Endothelial cell of umbilical vein (primary cell): ENCODE measurements around the gene ALDH1L1. TPM values are rescaled to one million over a fixed set of nuclear protein-coding genes. Genes with fewer than 3 reads are reported as not detected.

ENCODE experiments used
- BruUV-seq: library from RNA; stranded (reverse); fragments of 400-500 nt; replicated peaks from 2 replicates; lab custom pipeline; 2021; lab: Mats Ljungman, UMichigan
- CTCF ChIA-PET: fragments of 300-600, 350-600 bp; sonication (Branson Sonifier 250); formaldehyde crosslinking; loops from one replicate; lab custom pipeline; 2021; ENCODE audit warnings: antibody characterized with exemption, inconsistent platforms; lab: Charles Lee
- POLR2A ChIA-PET: fragments of 300-600, 350-600 bp; sonication (Branson Sonifier 250); formaldehyde crosslinking; loops from one replicate; lab custom pipeline; 2021; ENCODE audit warnings: antibody characterized with exemption, inconsistent platforms; lab: Charles Lee
- DNase-seq: peaks from one replicate; pipeline ENCODE4 v3.0.0-alpha.2; 2011; ENCODE audit warnings: low read depth, low spot score
- FAIRE-seq: peaks from 2 replicates; lab custom pipeline; 2011; peaks lifted over from hg19 to GRCh38; lab: Jason Lieb, UNC
- H2AFZ ChIP-seq: 2 replicates; pipeline ENCODE4 v1.6.0; 2012; ENCODE audit warnings: low read depth, low read length, control low read depth, inconsistent platforms
- H3K27ac ChIP-seq: 2 replicates; pipeline ENCODE4 v1.5.1; 2011; ENCODE audit warnings: low read depth, mild to moderate bottlenecking, control low read depth, low read length, moderate library complexity; ENCODE audit not compliant: insufficient read depth
- H3K27me3 ChIP-seq, 2 experiments: 2 replicates each; pipeline versions ENCODE4 v1.6.0 to v1.6.1; 2011; ENCODE audit warnings: low read length in 2 of 2, mixed read lengths in 1 of 2; ENCODE audit not compliant: control insufficient read depth in 2 of 2, insufficient read depth in 2 of 2
- H3K36me3 ChIP-seq, 2 experiments: 2 replicates in 1 of 2; 3 replicates in 1 of 2; pipeline ENCODE4 v1.5.1; 2011; ENCODE audit warnings: low read length in 2 of 2, mild to moderate bottlenecking in 1 of 2, moderate library complexity in 1 of 2; ENCODE audit not compliant: control insufficient read depth in 2 of 2, insufficient read depth in 2 of 2; ENCODE audit errors: extremely low read depth in 1 of 2
- H3K4me1 ChIP-seq: 3 replicates; pipeline ENCODE4 v1.5.1; 2011; ENCODE audit warnings: mild to moderate bottlenecking, low read length; ENCODE audit not compliant: control insufficient read depth, insufficient read depth; ENCODE audit errors: extremely low read depth
- H3K4me2 ChIP-seq: 2 replicates; pipeline ENCODE4 v1.6.1; 2011; ENCODE audit warnings: low read length, control low read depth, mixed read lengths; ENCODE audit not compliant: insufficient read depth
- H3K4me3 ChIP-seq, 3 experiments: fragments of 200-600 bp in 1 of 3; sonication (generic), shearing (Covaris generic) in 1 of 3; replicated peaks in 1 of 3; 2 replicates each; pipeline ENCODE4 v1.5.1; 2011 to 2016; ENCODE audit warnings: control low read depth in 3 of 3, low read length in 3 of 3, mild to moderate bottlenecking in 2 of 3, inconsistent platforms in 1 of 3, low read depth in 1 of 3, moderate library complexity in 1 of 3; ENCODE audit not compliant: insufficient read depth in 1 of 3
- H3K79me2 ChIP-seq: 2 replicates; pipeline ENCODE4 v1.6.0; 2012; ENCODE audit warnings: low read length, inconsistent platforms; ENCODE audit not compliant: control insufficient read depth, insufficient read depth
- H3K9ac ChIP-seq: replicated peaks from 2 replicates; pipeline ENCODE3; 2011; ENCODE audit warnings: low read length, control low read depth; ENCODE audit not compliant: insufficient read depth; ENCODE audit errors: extremely low read depth
- H3K9me1 ChIP-seq: replicated peaks from 3 replicates; pipeline ENCODE4 v1.6.0; 2011; ENCODE audit warnings: mild to moderate bottlenecking, low read length; ENCODE audit not compliant: control insufficient read depth, insufficient read depth; ENCODE audit errors: extremely low read depth
- H3K9me3 ChIP-seq: replicated peaks from 2 replicates; pipeline ENCODE4 v1.5.1; 2012; ENCODE audit warnings: low read length, inconsistent platforms; ENCODE audit not compliant: control insufficient read depth, insufficient read depth
- H4K20me1 ChIP-seq: replicated peaks from 2 replicates; pipeline ENCODE3; 2011; ENCODE audit warnings: mild to moderate bottlenecking, low read length; ENCODE audit not compliant: control insufficient read depth, insufficient read depth; ENCODE audit errors: extremely low read depth
- EZH2 ChIP-seq: IDR thresholded peaks from 2 replicates; pipeline ENCODE4 v1.6.1; 2012; ENCODE audit warnings: borderline replicate concordance, low read depth, mild to moderate bottlenecking, moderate library complexity, low read length, inconsistent platforms; ENCODE audit not compliant: severe bottlenecking
- FOS ChIP-seq: IDR thresholded peaks from 2 replicates; pipeline ENCODE4 v1.6.1; 2011; ENCODE audit warnings: mild to moderate bottlenecking, low read length, moderate library complexity, borderline replicate concordance; ENCODE audit not compliant: insufficient read depth
- GATA2 ChIP-seq: IDR thresholded peaks from 2 replicates; pipeline ENCODE4 v1.7.0; 2011; ENCODE audit warnings: low read depth, mild to moderate bottlenecking, moderate library complexity, mixed read lengths, low read length; ENCODE audit not compliant: insufficient read length, insufficient read depth
- JUN ChIP-seq: IDR thresholded peaks from 2 replicates; pipeline ENCODE4 v1.6.1; 2011; ENCODE audit warnings: borderline replicate concordance, low read depth; ENCODE audit not compliant: insufficient read length, insufficient read depth
- MYC ChIP-seq: IDR thresholded peaks from one replicate; pipeline ENCODE4 v1.6.1; 2011; ENCODE audit warnings: mild to moderate bottlenecking, low read depth, low read length
- POLR2A ChIP-seq: IDR thresholded peaks from 2 replicates; pipeline ENCODE4 v1.6.1; 2012; ENCODE audit warnings: low read depth, mild to moderate bottlenecking, control low read depth, low read length
- POLR2AphosphoS5 ChIP-seq: IDR thresholded peaks from 2 replicates; pipeline ENCODE4 v1.6.1; 2012; ENCODE audit warnings: low read depth, mild to moderate bottlenecking, control low read depth, low read length, moderate library complexity; ENCODE audit not compliant: insufficient read depth
- dilution Hi-C: fragments of 300-500 bp; cut with MboI; formaldehyde crosslinking; loops from one replicate; pipeline ENCODE4 v1.15.0; 2019; ENCODE audit warnings: low sequenced_read_pairs; ENCODE audit not compliant: extremely low pct_ligation_motif_present
- intact Hi-C: fragments of 100-400 bp; cut with micrococcal nuclease; formaldehyde crosslinking; loops from one replicate; pipeline ENCODE4 v1.10.0; 2022
- polyA plus RNA-seq, 4 experiments: library from polyadenylated mRNA; depleted of rRNA in 3 of 4; stranded (reverse) in 3 of 4; unstranded in 1 of 4; fragments of >200 nt; gene quantifications; 2 replicates each; pipeline versions ENCODE4 v1.2.1 to v1.2.3, GENCODE V29; 2011 to 2012; ENCODE audit warnings: missing spikeins in 1 of 4
- total RNA-seq: library from RNA; stranded (reverse); gene quantifications from 2 replicates; pipeline ENCODE4 v1.2.3, GENCODE V29; 2021
- TF ChIP-seq, protein P1 (sequence below): IDR thresholded peaks from 2 replicates; pipeline ENCODE4 v1.6.1; 2011; ENCODE audit not compliant: insufficient read depth, insufficient read length
- TF ChIP-seq, protein P2 (sequence below), 2 donors: IDR thresholded peaks; 1 replicate in 1 of 2; 2 replicates in 1 of 2; pipeline ENCODE4 v1.5.1; 2011; ENCODE audit warnings: low read length in 2 of 2, mild to moderate bottlenecking in 2 of 2, moderate library complexity in 2 of 2, control low read depth in 1 of 2, inconsistent platforms in 1 of 2, low read depth in 1 of 2; ENCODE audit not compliant: insufficient read depth in 1 of 2; ENCODE audit errors: extremely low read depth in 1 of 2

ALDH1L1 gene
- total and polyA plus RNA-seq, 2 donors (not counting 3 experiments of a cell fraction or from before 2014, with no cell fraction given), result not detected

DNA sequence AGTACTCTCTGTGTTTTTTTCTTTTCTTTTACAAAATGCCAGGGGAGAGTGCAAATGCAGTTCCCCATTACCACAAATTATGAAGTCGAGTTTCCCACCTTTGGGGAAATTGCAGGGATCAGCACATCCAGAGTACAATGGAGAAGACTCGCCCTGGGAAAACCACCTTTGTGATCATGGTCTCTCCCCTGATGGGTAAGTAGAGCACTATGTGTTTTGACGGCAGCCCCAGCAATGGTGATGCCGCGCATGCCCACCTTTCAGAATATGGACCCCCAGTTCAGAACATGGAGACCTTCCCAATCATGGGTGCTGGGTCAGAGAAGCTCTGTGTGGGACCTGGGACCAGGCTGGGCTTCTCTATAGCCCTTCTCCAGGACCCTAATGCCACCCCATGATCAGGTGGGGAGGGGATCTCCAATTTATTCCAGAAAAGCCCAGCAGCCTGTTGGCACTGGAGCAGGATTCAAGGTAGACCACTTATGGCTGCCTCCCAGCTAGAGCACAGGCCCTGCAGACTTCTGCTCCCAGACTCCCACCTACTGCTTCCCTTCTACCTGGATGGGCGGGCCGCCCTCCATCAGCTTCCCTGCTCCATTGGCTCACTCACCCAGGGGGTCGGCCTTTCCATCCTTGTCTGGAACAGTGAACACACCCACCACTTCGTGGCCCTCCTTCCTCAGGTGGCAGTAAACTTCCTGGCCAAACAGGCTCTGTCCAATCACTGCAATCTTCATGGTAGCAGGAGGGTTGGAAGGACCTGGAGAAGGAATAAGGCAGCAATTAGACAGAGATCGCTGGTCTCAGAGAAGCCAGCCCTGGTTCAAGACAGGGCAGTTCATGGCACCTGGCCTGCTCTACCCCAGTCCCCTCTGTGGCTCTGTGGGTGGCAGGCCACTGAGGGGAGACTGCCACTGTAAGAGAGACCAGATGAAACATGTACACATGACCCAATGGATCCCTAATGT, 19.9 kb downstream of the ALDH1L1 start:
- Histone ChIP-seq H3K9me1 (no peaks in the 10 kb centered on the region), H3K79me2 (no peaks in the 10 kb centered on the region), H3K4me2 (no peak overlapping the region), H3K4me1 (no peaks in the 10 kb centered on the region), H2AFZ (no peak overlapping the region), H4K20me1 (no peaks in the 10 kb centered on the region), H3K9me3 (no peaks in the 10 kb centered on the region), H3K36me3 (no peaks in the 10 kb centered on the region), H3K9ac (no peak overlapping the region), H3K27me3 (peaks cover 0 to 7% of the 10 kb centered on the region in 2 experiments), H3K27ac (no peak overlapping the region), H3K4me3 (no peak overlapping the region)
- ChIA-PET POLR2A (no interaction called here), CTCF (no interaction called here)
- intact Hi-C loops, result no loop called here
- dilution Hi-C loops, result no loop called here
- DNase-seq, result no peak
- TF ChIP-seq MYC (no peak), POLR2AphosphoS5 (no peak), POLR2A (no peak), FOS (no peak), GATA2 (no peak), EZH2 (no peak), JUN (no peak)
- TF ChIP-seq, protein P1, sequence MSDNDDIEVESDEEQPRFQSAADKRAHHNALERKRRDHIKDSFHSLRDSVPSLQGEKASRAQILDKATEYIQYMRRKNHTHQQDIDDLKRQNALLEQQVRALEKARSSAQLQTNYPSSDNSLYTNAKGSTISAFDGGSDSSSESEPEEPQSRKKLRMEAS, result no peak
- TF ChIP-seq, protein P2, sequence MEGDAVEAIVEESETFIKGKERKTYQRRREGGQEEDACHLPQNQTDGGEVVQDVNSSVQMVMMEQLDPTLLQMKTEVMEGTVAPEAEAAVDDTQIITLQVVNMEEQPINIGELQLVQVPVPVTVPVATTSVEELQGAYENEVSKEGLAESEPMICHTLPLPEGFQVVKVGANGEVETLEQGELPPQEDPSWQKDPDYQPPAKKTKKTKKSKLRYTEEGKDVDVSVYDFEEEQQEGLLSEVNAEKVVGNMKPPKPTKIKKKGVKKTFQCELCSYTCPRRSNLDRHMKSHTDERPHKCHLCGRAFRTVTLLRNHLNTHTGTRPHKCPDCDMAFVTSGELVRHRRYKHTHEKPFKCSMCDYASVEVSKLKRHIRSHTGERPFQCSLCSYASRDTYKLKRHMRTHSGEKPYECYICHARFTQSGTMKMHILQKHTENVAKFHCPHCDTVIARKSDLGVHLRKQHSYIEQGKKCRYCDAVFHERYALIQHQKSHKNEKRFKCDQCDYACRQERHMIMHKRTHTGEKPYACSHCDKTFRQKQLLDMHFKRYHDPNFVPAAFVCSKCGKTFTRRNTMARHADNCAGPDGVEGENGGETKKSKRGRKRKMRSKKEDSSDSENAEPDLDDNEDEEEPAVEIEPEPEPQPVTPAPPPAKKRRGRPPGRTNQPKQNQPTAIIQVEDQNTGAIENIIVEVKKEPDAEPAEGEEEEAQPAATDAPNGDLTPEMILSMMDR (IDR thresholded peaks at IDR 0.05; ENCODE audit: extremely low read depth in 1 of 2, insufficient read depth in 1 of 2, low read depth in 1 of 2, low read length in 2 of 2), result no peak
- BruUV-seq, result no TSS peak
- no peak for FAIRE-seq
